Activated CD4-positive, alpha-beta memory T cell treated with anti-CD3 and anti-CD28 coated beads, Interleukin-2, amount 10 ng/mL, durations not matched to agents 7 days and 5 days (primary cell): ENCODE results near the gene APLNR. TPM values are rescaled to one million over a fixed set of nuclear protein-coding genes. Genes with fewer than 3 reads are reported as not detected.
A peak's percentile ranks its signal among the peaks of the same experiment; 100 is the strongest.
"Not testable (repeated sequence)": the region's sequence is repeated elsewhere in the genome, so short reads cannot be mapped to it uniquely, and the experiment has no call there.

Experiments used
- CTCF ChIA-PET: fragments of 350-600 bp; sonication (Branson Sonifier 250); formaldehyde crosslinking; loops from one replicate; lab custom pipeline; 2021; ENCODE audit warnings: antibody characterized with exemption, inconsistent platforms; lab: Charles Lee
- POLR2A ChIA-PET: fragments of 350-600 bp; sonication (Branson Sonifier 250); formaldehyde crosslinking; loops from one replicate; lab custom pipeline; 2021; ENCODE audit warnings: antibody characterized with exemption; lab: Charles Lee
- DNase-seq: peaks from one replicate; pipeline ENCODE4 v3.0.0-alpha.2; 2020
- H3K27ac Mint-ChIP-seq: one replicate; pipeline ENCODE4 v1.8.0; 2021; ENCODE audit warnings: mild to moderate bottlenecking, mixed read lengths
- H3K27me3 Mint-ChIP-seq: one replicate; pipeline ENCODE4 v1.8.0; 2021; ENCODE audit warnings: mixed read lengths
- H3K36me3 Mint-ChIP-seq: one replicate; pipeline ENCODE4 v1.8.0; 2021; ENCODE audit warnings: low read depth, mixed read lengths
- H3K4me1 Mint-ChIP-seq: one replicate; pipeline ENCODE4 v1.8.0; 2021; ENCODE audit warnings: mixed read lengths
- H3K4me3 Mint-ChIP-seq: one replicate; pipeline ENCODE4 v1.8.0; 2021; ENCODE audit warnings: mild to moderate bottlenecking, mixed read lengths
- H3K9me3 Mint-ChIP-seq: one replicate; pipeline ENCODE4 v1.8.0; 2021; ENCODE audit warnings: mixed read lengths
- total RNA-seq, 2 experiments: library from RNA; stranded (reverse); gene quantifications; one replicate each; pipeline ENCODE4 v1.2.3, GENCODE V29; 2021

The APLNR gene
- not detected for total RNA-seq

GRCh38 chr11:57237204-57237681, at the start of gene APLNR:
Gene APLNR, minus strand, starts transcription at chr11:57237250. Its CDS starts 246 bp downstream, at chr11:57237004.
- Mint-ChIP-seq H3K4me3 (no peak within 1 kb of the TSS), H3K36me3 (no peaks in the 10 kb centered on the region), H3K9me3 (no peaks in the 10 kb centered on the region), H3K27me3 (peaks cover 33% of the 10 kb centered on the region), H3K27ac (no peak within 1 kb of the TSS), H3K4me1 (no peaks in the 10 kb centered on the region)
- no peak for DNase-seq
- ChIA-PET POLR2A (no interaction called here), CTCF (no interaction called here)

GRCh38 chr11:57283231-57283990, 46.4 kb upstream of the APLNR start:
- H3K36me3 Mint-ChIP-seq, result no peaks in the 10 kb centered on the region
- CTCF ChIA-PET, result no interaction called here
- no peak overlapping the region for H3K27ac Mint-ChIP-seq
- H3K4me1 Mint-ChIP-seq, result peaks cover 2% of the 10 kb centered on the region
- DNase-seq, result no peak
- H3K27me3 Mint-ChIP-seq, result peaks cover 11% of the 10 kb centered on the region
- H3K4me3 Mint-ChIP-seq, result no peak overlapping the region
- no peaks in the 10 kb centered on the region for H3K9me3 Mint-ChIP-seq
- POLR2A ChIA-PET, result no interaction called here

GRCh38 chr11:57281546-57281945, 44.5 kb upstream of the APLNR start:
- POLR2A ChIA-PET, H3K4me1 Mint-ChIP-seq, H3K36me3 Mint-ChIP-seq, H3K27ac Mint-ChIP-seq, DNase-seq, H3K4me3 Mint-ChIP-seq, CTCF ChIA-PET, H3K9me3 Mint-ChIP-seq: not testable (repeated sequence)
- peaks cover 20% of the 10 kb centered on the region for H3K27me3 Mint-ChIP-seq

- no peak for DNase-seq
- Mint-ChIP-seq H3K27ac (no peak overlapping the region), H3K27me3 (peaks cover 30% of the 10 kb centered on the region), H3K36me3 (no peaks in the 10 kb centered on the region), H3K9me3 (no peaks in the 10 kb centered on the region), H3K4me3 (no peak overlapping the region), H3K4me1 (peaks cover 4% of the 10 kb centered on the region)
- CTCF ChIA-PET, result interaction anchor here (0.7 kb wide), 1 partner anchor 27 kb away, joined by 3 read pairs; no protein-coding TSS in a partner anchor
- POLR2A ChIA-PET, result no interaction called here
Measured at GRCh38 chr11:57279116-57279515, 42.1 kb upstream of the APLNR start.

- POLR2A ChIA-PET, result no interaction called here
- Mint-ChIP-seq H3K4me3 (no peak overlapping the region), H3K9me3 (no peaks in the 10 kb centered on the region), H3K36me3 (no peaks in the 10 kb centered on the region), H3K27me3 (peaks cover 31% of the 10 kb centered on the region), H3K27ac (no peak overlapping the region), H3K4me1 (peaks cover 4% of the 10 kb centered on the region)
- DNase-seq, result no peak
- CTCF ChIA-PET, result interaction anchor here (0.7 to 1.5 kb wide), 2 partner anchors 15 to 27 kb away, joined by 3 to 4 read pairs; no protein-coding TSS in a partner anchor
Measured at GRCh38 chr11:57278721-57279095, 41.7 kb upstream of the APLNR start.

GRCh38 chr11:57277845-57278720, 41.0 kb upstream of the APLNR start:
- POLR2A ChIA-PET, result no interaction called here

GRCh38 chr11:57276971-57277675, 40.1 kb upstream of the APLNR start:
- H3K27ac Mint-ChIP-seq, result no peak overlapping the region
- H3K27me3 Mint-ChIP-seq, result peaks cover 31% of the 10 kb centered on the region
- no peak overlapping the region for H3K4me3 Mint-ChIP-seq
- peaks cover 2% of the 10 kb centered on the region for H3K4me1 Mint-ChIP-seq
- POLR2A ChIA-PET, result no interaction called here
- CTCF ChIA-PET, result interaction anchor here (1.5 kb wide), 1 partner anchor 17 kb away, joined by 4 read pairs; no protein-coding TSS in a partner anchor
- H3K9me3 Mint-ChIP-seq, result no peaks in the 10 kb centered on the region
- no peaks in the 10 kb centered on the region for H3K36me3 Mint-ChIP-seq
- no peak for DNase-seq

More at GRCh38 chr11:57277845-57278720, 41.0 kb upstream of the APLNR start:
- DNase-seq, result peak; percentile 33
- Mint-ChIP-seq H3K27me3 (peaks cover 31% of the 10 kb centered on the region), H3K27ac (no peak overlapping the region), H3K36me3 (no peaks in the 10 kb centered on the region), H3K9me3 (no peaks in the 10 kb centered on the region), H3K4me1 (peaks cover 4% of the 10 kb centered on the region), H3K4me3 (no peak overlapping the region)
- CTCF ChIA-PET, result interaction anchor here (0.7 to 1.5 kb wide), 2 partner anchors 16 to 26 kb away, joined by 3 to 4 read pairs; no protein-coding TSS in a partner anchor

GRCh38 chr11:57276169-57276970, 39.3 kb upstream of the APLNR start:
- peaks cover 31% of the 10 kb centered on the region for H3K27me3 Mint-ChIP-seq
- CTCF ChIA-PET, result no interaction called here
- H3K4me1 Mint-ChIP-seq, result peaks cover 2% of the 10 kb centered on the region

GRCh38 chr11:57275582-57275981, 38.5 kb upstream of the APLNR start:
- DNase-seq, result no peak
- Mint-ChIP-seq H3K4me3 (no peak overlapping the region), H3K27me3 (peaks cover 31% of the 10 kb centered on the region), H3K36me3 (no peaks in the 10 kb centered on the region), H3K27ac (no peak overlapping the region), H3K9me3 (no peaks in the 10 kb centered on the region), H3K4me1 (peaks cover 2% of the 10 kb centered on the region)
- CTCF ChIA-PET, result interaction anchor here (2.9 kb wide), 1 partner anchor 26 kb away, joined by 12 read pairs; no protein-coding TSS in a partner anchor
- POLR2A ChIA-PET, result no interaction called here

More at GRCh38 chr11:57276169-57276970, 39.3 kb upstream of the APLNR start:
- Mint-ChIP-seq H3K36me3 (no peaks in the 10 kb centered on the region), H3K9me3 (no peaks in the 10 kb centered on the region), H3K27ac (no peak overlapping the region), H3K4me3 (no peak overlapping the region)
- DNase-seq, result no peak
- POLR2A ChIA-PET, result no interaction called here

GRCh38 chr11:57274904-57275498, 38.0 kb upstream of the APLNR start:
- H3K27ac Mint-ChIP-seq, result no peak overlapping the region
- DNase-seq, result no peak
- H3K4me3 Mint-ChIP-seq, result no peak overlapping the region
- H3K9me3 Mint-ChIP-seq, result no peaks in the 10 kb centered on the region
- POLR2A ChIA-PET, result no interaction called here
- peaks cover 31% of the 10 kb centered on the region for H3K27me3 Mint-ChIP-seq
- CTCF ChIA-PET, result interaction anchor here (2.9 kb wide), 1 partner anchor 25 kb away, joined by 12 read pairs; no protein-coding TSS in a partner anchor
- no peaks in the 10 kb centered on the region for H3K36me3 Mint-ChIP-seq
- H3K4me1 Mint-ChIP-seq, result peaks cover 2% of the 10 kb centered on the region

GRCh38 chr11:57273448-57274058, 36.5 kb upstream of the APLNR start:
- peaks cover 22% of the 10 kb centered on the region for H3K27me3 Mint-ChIP-seq
- no peak overlapping the region for H3K4me3 Mint-ChIP-seq
- CTCF ChIA-PET, result interaction anchor here (2.9 kb wide), 1 partner anchor 24 kb away, joined by 12 read pairs; no protein-coding TSS in a partner anchor

More at GRCh38 chr11:57273448-57274058, 36.5 kb upstream of the APLNR start:
- POLR2A ChIA-PET, result no interaction called here
- H3K36me3 Mint-ChIP-seq, result no peaks in the 10 kb centered on the region
- H3K27ac Mint-ChIP-seq, result no peak overlapping the region
- H3K9me3 Mint-ChIP-seq, result no peaks in the 10 kb centered on the region
- H3K4me1 Mint-ChIP-seq, result peaks cover 2% of the 10 kb centered on the region
- no peak for DNase-seq
